Forelimb muscle (tissue), 1 donor: Measurements from ENCODE around the gene OCA2. TPM values are rescaled to one million over a fixed set of nuclear protein-coding genes. Genes with fewer than 3 reads are reported as not detected.

Experiments
- DNase-seq: peaks from one replicate; pipeline ENCODE4 v3.0.0-alpha.2; 2013; ENCODE audit warnings: low read depth
- polyA plus RNA-seq: library from polyadenylated mRNA; unstranded; fragments of 120-200 nt; gene quantifications from one replicate; pipeline ENCODE4 v1.2.1, GENCODE V29; 2013; ENCODE audit not compliant: insufficient read length

The OCA2 gene
- polyA plus RNA-seq, 1 donor = 2.8 TPM

GRCh38 chr15:28079313-28079969 is 19.7 kb downstream of the OCA2 start:
- no peak for DNase-seq

GRCh38 chr15:28078191-28078719 is 20.9 kb downstream of the OCA2 start:
- no peak for DNase-seq

DNA sequence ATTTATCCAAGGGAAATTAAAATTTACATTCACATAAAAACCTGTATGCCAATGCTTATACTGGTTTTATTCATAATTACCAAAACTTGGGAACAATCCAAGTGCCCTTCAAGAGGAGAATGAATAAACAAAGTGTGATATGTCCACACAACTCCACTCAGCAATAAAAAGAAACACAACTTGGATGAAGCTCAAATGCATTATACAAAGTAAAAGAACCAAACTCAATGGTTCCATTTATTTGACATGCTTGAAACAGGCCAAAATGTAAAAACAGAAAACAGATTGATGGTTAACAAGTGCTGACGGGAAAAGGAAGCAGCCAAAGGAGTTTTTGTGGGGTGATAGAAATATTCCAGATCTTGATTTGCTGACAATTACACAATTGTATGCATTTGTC is 23.5 kb downstream of the OCA2 start:
- no peak for DNase-seq

DNA sequence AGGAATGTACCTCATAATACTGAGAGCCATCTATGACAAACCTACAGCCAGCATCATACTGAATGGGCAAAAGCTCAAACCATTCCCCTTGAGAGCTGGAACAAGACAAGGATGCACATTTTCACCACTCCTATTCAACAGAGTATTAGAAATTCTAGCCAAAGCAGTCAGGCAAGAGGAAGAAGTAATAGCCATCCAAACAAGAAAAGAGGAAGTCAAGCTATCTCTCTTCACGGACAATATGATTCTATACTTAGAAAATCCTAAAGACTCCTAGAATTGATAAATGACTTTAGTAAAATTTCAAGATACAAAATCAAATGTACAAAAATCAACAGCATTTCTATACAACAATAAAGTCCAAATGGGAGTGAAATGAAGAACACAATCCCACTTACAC is 30.2 kb downstream of the OCA2 start:
- DNase-seq = no peak

DNA sequence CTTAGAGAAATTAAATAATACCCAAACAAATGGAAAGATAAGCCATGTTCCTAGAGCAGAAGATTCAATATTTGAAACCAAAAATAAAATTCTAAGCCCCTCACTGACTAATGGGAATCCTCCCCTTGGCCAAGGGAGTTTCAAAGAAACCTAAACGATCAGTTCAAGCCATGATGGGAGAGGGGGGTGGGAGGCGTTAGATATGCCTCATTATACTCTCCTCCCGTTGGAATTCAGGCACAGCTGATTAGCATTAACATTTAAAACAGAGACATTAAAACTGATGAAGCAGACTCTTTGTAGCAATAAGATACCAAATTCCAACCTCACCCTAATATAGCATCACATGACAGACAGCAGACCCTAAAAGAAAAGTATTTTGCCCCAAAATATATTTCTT is 32.9 kb downstream of the OCA2 start:
- DNase-seq = no peak

- no peak for DNase-seq
Observed at GRCh38 chr15:28060005-28060404, 39.1 kb downstream of the OCA2 start.

DNA sequence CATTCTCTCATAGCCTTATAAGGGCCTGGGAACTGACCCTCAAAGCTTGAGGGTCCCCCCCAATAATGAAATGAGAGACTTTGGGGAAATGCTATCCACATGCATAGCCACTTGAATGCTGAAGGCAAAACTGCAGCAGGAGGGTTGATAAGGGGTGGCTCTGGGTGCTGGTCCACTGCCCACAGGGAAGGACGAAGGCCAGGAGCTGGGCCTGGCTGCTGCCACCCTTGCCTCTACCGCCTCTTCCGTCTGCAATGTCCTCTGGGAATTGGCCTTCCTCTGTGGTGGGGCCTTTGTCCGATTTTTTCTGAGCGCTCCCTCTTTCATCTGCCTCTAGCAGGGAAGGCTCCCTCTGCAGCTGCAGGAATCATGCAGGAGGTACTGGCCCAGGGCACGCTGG is 41.0 kb downstream of the OCA2 start:
- DNase-seq = no peak

GRCh38 chr15:28051955-28052633 is 47.0 kb downstream of the OCA2 start:
- no peak for DNase-seq

- DNase-seq = no peak
Observed at GRCh38 chr15:28049581-28049980, 49.5 kb downstream of the OCA2 start.

- DNase-seq = no peak
Observed at GRCh38 chr15:28047277-28047676, 51.8 kb downstream of the OCA2 start.

DNA sequence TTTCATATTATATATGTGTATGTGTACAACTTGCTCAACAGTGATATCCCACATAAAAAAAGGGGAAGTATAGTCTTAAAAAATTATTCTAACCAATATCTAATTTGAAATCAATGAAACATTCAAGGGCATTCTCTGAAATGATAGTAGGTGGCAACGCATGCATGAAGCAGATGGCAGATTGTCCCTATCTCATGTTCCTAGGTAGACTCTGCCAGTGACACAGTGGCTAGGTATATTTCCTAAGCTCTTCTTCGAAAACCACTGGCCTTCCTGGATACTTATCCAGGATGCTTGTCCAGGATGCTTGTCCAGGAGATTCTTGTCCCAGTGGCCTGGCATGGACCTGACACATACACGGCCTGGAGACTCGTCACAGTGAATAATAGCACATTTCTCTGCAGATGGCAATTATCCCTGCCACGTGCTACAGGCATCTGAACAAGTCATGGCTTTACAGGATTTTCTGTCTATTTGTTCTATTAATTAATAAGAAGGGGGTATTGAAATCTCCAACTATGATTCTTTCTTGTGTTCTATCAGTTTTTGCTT is 54.9 kb downstream of the OCA2 start:
- DNase-seq = no peak

GRCh38 chr15:28043691-28044091 is 55.4 kb downstream of the OCA2 start:
- DNase-seq = no peak

- no peak for DNase-seq
Observed at GRCh38 chr15:28037969-28038590, 61.0 kb downstream of the OCA2 start.

DNA sequence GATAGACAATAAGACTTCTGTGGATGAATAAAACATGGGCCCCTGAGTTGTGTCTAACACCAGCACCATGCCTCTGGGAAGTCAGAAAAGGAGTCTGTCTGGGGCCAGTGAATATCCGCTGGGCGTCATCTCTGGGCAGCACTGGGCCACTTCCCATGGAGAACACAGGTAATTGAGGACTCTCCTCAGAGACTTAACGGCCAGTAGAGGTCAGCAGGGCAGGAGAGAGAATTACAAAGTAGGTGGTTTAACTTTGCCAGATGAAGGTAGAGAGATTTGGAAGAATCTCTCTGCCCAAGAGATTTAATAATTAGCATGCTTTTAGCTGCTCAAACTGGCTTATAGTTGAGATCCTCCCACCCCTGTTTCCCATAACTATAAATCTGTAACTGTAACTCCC is 65.7 kb downstream of the OCA2 start:
- no peak for DNase-seq

DNA sequence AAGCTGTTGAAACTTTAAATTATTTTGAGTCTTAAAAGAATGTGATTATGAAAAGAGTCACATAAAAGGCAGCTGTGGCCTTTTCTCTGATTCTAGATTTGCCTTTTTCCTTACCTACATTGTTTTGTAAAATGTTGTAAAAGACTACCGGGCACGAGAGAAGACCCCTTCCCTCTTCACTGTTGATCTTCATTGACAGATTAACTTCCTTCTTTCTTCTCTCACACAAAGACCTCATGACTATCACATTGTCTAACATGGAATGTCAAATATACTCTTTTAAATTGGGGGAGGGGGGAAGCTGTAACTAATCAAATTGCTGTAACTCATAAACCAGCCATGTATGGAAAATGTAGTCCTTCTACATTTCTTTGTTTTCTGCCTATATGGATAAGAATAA is 68.3 kb downstream of the OCA2 start:
- no peak for DNase-seq

- no peak for DNase-seq
Observed at GRCh38 chr15:28027714-28028076, 71.4 kb downstream of the OCA2 start.

- no peak for DNase-seq
Observed at GRCh38 chr15:28026764-28027713, 72.1 kb downstream of the OCA2 start.

GRCh38 chr15:28026221-28026620 is 72.9 kb downstream of the OCA2 start:
- DNase-seq = no peak

DNA sequence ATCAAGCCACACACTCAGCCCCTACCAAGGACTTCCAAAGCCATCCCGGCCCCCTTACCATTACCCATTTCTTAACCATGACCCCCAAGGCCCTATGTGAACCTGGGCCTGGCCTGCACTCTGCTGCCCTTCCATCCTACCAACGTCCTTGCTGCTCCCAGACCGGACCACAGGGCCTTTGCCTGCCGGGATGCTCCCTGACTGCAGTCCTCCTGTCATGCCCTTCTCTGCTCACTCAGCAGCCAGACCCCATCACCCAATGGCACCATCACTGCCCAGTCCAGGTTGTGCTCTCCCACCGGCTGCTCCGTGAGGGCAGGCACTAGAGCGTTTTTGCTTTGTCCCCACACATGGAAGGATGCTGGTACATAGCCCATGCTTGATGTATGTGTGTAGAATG is 73.7 kb downstream of the OCA2 start:
- no peak for DNase-seq

GRCh38 chr15:28024889-28025250 is 74.2 kb downstream of the OCA2 start:
- no peak for DNase-seq
